NCI-H1048 (cell line): ENCODE measurements around the gene BRAF.
"Not testable (repeated sequence)": the region's sequence is repeated elsewhere in the genome, so short reads cannot be mapped to it uniquely, and the experiment has no call there.

Experiments used
- DNase-seq: peaks from one replicate; lab custom pipeline; 2025; lab: John Stamatoyannopoulos, UW

BRAF gene

DNA sequence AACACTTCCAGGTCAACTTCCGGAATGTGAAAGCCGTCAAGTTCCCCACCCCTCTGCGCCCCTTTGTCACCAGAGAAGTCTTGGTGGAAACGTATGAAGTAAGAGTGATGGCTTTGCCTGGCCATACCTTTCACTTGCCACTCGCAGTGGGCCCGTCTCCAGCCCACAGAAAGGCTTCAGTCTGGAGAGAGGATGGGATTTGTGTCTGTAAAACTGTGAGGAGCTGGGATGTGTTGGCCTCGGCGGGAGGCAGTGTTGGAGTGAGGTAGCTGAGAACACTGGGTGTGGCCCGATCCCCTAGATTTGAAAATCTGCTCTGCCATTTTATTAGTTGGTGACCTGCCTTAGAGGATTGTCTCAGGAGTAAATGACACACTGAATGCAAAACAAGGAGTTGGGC is 245.5 kb downstream of the BRAF start:
- no peak for DNase-seq

DNA sequence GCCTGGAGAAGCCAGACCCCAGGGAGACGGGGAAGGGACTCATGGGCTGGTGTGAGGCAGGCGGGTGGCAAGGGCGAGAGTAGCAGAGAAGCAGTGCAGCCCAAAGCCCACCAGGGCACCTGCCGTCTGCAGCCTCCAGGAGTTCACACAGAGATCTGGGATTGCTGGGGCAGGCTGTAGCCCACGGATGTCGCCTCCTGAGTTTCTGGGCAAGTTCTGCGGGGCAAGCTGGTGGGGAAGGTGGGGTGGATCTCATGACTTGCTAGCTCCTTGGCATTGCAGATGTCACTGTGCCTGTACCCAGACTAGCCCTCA is 246.0 kb downstream of the BRAF start:
- DNase-seq, result no peak

DNA sequence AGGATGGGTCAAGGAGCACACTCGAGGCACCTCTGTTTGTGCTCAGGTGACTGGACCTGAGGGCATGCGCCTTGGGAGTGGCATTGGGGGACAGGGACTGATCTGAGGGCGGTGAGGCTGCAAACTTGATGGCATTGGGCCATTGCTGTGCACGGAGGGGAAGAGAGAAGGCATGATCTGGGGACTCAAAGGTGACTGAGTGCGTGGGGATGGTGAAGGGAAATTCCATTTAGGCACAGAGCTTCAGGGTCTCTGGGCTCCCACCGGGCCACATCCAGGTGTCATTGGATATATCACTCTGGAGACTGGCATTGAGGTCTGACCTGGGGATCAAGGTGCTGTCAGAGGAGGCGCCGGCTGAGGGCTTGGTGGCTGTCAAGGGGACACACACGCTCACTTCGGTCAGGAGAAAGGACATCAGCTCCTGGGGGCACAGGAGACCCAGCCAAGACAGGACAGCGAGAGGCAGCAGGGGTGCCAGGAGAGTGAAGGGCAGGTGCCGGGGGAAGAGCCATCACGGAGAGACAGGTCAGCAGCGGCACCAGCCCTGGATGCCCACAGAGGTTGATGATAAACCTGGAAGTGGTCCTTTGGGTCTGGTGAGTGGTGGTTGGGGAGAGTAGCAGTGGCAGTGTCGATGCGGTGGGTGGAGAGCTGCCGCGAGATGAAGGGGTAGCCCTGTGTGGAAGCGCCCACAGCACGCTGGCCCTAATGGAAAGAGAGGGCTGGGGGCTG is 246.5 kb downstream of the BRAF start:
- DNase-seq, result no peak

DNA sequence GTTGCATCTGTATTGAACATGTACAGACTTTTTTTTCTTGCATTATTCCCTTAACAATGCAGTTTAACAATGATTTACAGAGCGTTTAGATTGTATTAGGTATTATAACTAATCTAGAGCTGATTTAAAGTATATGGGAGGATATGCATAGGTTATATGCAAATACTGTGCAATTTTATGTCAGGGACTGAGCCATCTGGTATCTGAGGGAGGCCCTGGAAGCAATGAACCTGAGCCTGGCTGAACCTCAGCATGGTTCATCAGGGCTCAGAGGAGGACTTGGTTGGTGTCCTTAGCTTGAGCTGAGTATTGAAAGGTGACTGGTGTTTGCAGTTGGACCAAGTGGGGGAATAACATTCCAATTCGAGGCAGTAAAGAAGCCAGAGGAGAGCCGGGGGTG is 247.2 kb downstream of the BRAF start:
- no peak for DNase-seq

DNA sequence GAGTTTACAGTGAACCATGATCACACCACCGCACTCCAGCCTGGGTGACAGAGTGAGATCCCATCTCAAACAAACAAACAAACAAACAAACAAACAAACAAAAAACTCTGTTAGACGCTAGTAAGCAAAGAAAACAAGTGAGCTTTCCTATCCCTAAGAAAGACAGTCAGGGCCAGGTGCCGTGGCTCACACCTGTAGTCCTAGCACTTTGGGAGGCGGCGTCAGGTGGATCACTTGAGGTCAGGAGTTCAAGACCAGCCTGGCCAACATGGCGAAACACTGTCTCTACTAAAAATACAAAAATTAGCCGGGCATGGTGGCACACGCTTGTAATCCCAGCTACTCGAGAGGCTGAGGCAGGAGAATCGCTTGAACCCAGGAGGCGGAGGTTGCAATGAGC is 247.8 kb downstream of the BRAF start:
- not testable (repeated sequence) for DNase-seq

DNA sequence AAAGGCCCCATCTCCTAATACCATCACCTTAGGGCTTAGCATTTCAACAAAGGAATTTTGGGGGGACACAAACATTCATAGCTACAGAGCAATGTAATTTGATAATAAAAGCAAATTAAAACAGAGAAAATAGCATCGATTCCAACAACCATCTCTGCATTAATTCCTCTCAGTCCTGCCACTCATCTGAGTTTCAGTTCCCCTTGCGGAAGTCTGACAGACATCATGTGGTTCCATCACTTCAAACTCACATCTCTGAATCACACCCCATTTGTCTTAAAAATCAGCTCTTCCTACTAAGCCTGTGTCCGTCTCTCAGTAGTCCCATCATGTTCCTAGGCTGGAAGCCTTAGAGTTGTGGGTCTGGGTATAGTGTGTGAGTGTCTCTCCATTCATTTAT is 248.4 kb downstream of the BRAF start:
- DNase-seq, result no peak

DNA sequence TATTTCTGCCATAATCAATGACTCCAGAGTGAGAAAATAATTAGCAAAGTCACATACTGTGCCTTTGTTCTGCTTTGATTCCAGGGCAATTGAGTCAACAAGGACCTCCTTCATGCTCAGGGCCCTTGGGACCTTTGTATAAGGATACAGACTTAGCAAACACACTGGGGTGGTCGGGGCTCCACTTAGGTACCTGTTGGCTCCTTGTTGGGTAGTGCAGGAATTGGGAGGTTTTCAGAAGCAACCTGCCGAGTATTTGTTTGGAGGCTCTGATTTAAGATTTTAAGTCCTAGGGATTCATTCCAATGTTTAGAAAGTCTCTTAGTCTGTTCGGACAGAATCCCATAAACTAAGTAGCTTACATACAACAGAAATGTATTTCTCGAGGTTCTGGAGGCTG is 249.0 kb downstream of the BRAF start:
- no peak for DNase-seq

DNA sequence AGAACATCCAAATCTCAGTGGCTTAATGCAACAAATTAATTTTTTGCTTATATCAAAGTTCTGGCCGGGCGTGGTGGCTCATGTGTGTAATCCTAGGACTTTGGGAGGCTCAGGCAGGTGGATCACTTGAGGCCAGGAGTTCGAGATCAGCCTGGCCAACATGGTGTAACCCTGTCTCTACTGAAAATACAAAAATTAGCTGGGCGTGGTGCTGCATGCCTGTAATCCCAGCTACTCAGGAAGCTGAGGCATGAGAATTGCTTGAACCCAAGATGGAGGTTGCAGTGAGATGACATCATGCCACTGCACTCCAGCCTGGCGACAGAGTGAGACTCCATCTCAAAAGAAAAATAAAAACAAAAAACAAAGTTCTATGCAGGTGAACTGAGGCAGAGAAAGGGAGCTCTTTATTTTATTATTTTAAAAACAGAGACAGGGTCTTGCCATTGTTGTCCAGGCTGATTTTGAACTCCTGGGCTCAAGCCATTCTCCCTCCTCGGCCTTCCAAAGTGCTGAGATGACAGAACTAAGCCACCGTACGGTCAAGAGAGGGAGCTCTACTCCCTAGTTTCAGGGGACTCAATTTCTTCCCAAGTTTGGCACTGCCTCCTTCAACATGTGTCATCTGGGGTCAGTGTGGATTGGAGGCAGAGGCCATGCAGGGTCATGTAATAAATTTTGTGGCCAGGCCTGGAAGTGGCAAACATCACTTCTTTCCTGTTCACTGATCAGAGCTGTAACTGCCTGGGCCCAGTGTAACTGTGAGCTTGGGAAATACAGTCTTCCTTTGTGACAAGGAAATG is 249.6 kb downstream of the BRAF start:
- no peak for DNase-seq

DNA sequence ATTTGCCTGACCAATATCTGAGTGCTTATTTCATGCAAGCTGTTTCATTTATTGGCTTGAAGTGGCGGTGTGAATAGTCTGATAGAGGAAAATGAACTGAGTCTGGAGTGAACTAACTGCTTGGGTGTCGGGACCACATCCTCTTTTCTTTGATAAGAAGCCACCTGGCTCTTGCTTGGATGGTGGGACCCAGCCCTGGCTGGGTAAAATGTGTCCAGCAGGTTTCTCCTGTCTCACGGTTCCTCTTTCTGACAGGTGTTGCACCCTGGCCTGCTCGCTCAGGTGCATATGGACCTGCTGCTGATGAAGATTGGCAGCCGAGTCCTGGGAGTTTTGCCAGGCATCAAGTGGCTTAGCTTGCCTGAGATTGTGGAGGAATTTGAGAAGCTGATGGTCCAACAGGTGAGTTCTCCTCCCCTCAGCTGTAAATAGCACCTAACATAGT is 250.4 kb downstream of the BRAF start:
- no peak for DNase-seq

DNA sequence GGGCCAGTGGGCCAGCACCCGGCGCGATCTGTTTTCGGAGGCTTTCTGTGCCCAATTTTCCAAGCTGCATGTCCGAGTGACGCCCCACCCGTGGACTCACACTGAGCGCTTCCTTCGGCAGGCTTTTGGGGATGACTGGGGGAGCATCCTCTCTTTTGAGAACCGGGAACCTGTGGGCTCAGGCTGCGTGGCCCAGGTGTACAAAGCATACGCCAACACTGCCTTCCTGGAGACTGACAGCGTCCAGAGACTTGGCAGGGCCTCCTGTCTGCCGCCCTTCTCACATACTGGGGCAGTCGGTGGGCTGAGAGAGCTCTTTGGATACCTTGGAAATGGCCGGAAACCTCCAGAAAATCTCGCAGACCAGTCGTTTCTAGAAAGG is 251.0 kb downstream of the BRAF start:
- DNase-seq, result no peak

DNA sequence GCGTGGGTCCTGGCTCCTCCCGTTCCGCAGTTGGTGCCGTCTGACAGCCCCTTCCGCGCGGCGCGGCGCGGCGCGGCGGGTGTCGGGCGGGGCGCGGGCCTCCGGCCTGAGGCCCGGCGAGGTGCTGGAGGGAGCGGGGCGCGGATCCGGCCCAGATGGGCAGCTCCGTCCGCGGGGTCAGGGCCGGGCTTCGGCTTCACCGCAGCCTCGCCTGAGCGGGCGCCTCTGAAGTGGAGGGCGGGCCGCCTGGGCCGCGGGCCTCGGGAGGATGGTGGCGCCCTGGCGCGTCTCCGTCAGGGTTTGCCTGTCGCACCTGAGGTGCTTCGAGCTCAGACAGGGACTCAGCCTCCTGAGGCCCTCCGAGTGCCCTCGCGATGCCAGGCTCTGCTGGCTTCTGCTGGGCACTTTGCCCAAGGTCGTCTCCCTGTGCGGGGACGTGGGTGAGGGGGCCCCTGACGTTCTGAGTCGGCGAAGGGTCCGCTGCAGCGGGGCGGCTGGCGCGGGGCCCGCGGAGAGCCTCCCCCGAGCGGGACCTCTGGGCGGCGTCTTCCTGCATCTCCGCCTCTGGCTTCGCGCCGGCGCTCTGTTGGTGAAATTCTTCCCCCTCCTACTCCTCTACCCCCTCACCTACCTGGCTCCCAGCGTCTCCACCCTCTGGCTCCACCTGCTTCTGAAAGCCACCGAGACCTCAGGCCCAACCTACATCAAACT is 251.5 kb downstream of the BRAF start:
- no peak for DNase-seq

DNA sequence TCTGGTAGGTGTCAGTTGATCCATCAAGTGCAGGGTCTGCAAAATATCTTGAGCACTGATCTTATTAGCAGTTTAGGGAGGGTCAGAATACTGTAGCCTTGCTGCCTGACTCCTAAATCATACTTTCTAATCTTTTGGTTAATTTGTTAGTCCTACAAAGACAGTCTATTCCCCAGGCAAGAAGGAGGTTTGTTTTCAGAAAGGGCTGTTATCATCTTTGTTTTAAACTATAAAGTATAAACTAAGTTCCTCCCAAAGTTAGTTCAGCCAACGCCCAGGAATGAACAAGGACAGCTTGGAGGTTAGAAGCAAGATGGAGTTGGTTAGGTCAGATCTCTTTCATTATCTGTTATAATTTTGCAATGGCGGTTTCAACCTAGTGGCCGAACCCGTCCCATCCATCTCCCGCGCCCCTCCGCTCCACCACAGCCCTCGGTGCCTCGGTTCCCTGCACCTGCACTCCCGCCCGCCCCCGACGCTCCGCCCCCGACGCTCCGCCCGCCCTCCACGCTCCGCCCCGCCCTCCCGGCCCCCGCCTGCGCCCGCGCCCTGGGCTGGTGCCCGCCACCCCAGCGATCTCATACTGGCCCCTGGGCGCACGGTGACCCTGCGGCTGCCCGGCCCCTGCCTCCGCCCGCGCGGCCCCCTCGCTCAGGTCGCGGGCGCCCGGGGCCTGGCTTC is 252.2 kb downstream of the BRAF start, which contains the start of gene ADCK2:
Gene ADCK2 (plus strand): TSS at position 564 of the 681 bp plus-strand sequence. CDS start 386 bp downstream, outside the sequence.
- DNase-seq, result no peak

DNA sequence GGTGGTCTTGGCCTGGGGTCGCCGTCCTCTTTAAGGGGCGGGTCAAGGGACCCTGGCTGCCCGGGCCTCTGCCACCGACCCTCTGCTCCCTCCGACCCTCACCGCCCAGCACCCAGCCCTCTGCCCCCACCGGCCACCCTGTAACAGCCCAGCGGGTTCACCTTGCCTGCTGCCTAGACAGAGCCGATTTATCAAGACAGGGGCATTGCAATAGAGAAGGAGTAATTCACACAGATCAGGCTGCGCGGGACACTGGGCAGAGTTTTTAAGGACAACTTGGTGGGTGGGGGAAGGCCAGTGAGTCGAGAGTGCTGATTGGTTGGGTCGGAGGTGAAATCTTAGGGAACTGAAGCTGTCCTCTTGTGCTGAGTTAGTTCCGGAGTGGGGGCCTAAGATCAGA is 252.8 kb downstream of the BRAF start:
- no peak for DNase-seq

DNA sequence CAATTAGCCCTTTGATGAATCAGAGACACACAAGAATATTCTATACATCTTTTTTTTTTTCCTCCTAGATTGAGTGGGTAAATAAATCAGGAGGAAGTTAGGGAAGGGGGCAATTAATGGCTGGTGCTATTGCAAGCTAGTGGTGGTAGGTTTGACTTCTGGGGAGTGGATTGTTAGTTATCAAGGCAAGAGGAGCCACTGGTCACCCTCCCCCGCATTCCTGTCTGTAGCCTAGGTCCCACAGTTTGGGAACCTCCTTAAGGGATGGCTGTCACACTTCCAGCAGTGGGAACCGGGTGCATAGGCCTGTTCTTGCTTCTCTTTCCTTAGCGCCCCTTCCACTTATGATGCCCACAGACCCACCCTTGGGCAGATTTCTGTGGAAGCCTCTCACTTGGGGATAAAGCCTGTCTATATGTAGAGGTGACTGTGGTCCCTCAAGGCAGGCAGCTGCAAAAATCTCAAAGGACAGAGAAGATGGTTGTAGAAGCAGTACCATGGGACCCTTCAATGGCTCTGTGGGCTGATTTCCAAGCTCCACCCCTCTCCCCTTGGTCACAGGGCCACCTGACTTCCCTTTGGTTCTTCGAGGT is 254.3 kb downstream of the BRAF start:
- no peak for DNase-seq

DNA sequence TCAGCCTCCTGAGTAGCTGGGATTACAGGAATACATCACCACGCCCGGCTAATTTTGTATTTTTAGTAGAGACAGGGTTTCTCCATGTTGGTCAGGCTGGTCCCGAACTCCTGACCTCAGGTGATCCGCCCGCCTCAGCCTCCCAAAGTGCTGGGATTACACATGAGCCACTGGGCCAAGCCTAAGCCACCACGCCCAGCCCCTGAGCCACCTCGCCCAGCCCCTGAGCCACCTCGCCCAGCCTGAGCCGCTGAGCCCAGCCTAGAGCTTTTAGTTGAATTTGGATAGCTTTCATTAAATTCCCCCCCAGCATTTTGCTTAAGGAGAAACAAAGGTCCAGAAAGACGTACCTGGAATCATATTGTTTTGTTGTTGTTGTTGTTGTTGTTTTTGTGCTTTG is 254.9 kb downstream of the BRAF start:
- not testable (repeated sequence) for DNase-seq

DNA sequence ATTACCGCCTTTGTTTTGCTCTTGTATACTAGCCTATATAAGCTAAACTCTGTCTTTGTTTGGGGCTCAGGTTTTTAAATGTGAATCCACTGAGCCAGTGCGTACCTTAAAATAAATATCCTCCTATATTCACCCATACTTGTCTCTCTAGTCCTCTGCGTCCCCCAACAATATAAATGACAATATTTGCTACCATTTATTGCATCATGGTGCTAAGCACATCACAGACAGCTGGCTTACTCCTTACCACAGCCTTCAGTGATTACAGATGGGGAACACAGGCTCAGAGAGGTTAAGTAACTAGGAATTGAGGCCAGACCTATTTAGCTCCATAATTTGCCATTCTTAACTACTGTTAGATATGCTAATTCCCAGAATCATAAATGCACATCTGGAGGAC is 255.4 kb downstream of the BRAF start:
- no peak for DNase-seq
